Mucosa of descending colon (tissue), 3 donors: ENCODE data around the gene MOB3A. TPM values are rescaled to one million over a fixed set of nuclear protein-coding genes. Genes with fewer than 3 reads are reported as not detected.

Experiments
- ATAC-seq: fragments of 200-7000 bp; cut with Tn5 transposase; one replicate; pipeline ENCODE4 v1.9.1; 2020; ENCODE audit warnings: mild to moderate bottlenecking, moderate library complexity
- DNase-seq, 3 donors: peaks; one replicate each; pipeline ENCODE4 v3.0.0-alpha.2; 2020
- H3K36me3 ChIP-seq: fragments of 200-600 bp; one replicate; pipeline ENCODE4 v1.8.0; 2021; ENCODE audit warnings: low read depth, mild to moderate bottlenecking
- H3K4me1 ChIP-seq: fragments of 200-600 bp; one replicate; pipeline ENCODE4 v1.8.0; 2021; ENCODE audit warnings: low read depth, mild to moderate bottlenecking
- H3K4me3 ChIP-seq: fragments of 200-600 bp; one replicate; pipeline ENCODE4 v1.8.0; 2021; ENCODE audit warnings: mild to moderate bottlenecking
- H3K9me3 ChIP-seq: fragments of 200-600 bp; one replicate; pipeline ENCODE4 v1.8.0; 2021; ENCODE audit warnings: mild to moderate bottlenecking
- intact Hi-C, 2 donors: fragments of 100-400 bp; cut with DNase I in 1 of 2; cut with micrococcal nuclease in 1 of 2; formaldehyde crosslinking; loops; one replicate each; pipeline versions ENCODE4 v1.11.0 to v1.11.1; 2022; cut with DNase I, micrococcal nuclease
- total RNA-seq, 3 donors: library from RNA; stranded (reverse); fragmentation: NEBNext Ultra II Directional in 2 of 3; extraction: Animal tissue kit (Norgen Biotek cat#: 25700) in 2 of 3; gene quantifications; one replicate each; pipeline versions ENCODE4 v1.2.1 to v1.2.4, GENCODE V29; 2021 to 2023
- TF ChIP-seq, protein P1 (sequence below): fragments of 200-600 bp; IDR thresholded peaks from one replicate; pipeline ENCODE4 v1.8.0; 2022; ENCODE audit warnings: antibody characterized with exemption, mild to moderate bottlenecking
- donor health status: DM: no; HTN: no; CAD: no; lungs with moderate emphysema.
- donor health status: DM: no; HTN: no; CAD: no.
- donor health status: DM: no; HTN: yes; CAD: no.

MOB3A gene
- total RNA-seq, 3 donors from 2014 or later = 39.8 to 76.8 (median 43.7) TPM

GRCh38 chr19:2046046-2046907 lies 49.8 kb downstream of the MOB3A start:
- Histone ChIP-seq H3K9me3 (no peaks in the 10 kb centered on the region), H3K36me3 (no peaks in the 10 kb centered on the region), H3K4me1 (peaks cover 70% of the 10 kb centered on the region), H3K4me3 (no peak overlapping the region)
- TF ChIP-seq, protein P1, sequence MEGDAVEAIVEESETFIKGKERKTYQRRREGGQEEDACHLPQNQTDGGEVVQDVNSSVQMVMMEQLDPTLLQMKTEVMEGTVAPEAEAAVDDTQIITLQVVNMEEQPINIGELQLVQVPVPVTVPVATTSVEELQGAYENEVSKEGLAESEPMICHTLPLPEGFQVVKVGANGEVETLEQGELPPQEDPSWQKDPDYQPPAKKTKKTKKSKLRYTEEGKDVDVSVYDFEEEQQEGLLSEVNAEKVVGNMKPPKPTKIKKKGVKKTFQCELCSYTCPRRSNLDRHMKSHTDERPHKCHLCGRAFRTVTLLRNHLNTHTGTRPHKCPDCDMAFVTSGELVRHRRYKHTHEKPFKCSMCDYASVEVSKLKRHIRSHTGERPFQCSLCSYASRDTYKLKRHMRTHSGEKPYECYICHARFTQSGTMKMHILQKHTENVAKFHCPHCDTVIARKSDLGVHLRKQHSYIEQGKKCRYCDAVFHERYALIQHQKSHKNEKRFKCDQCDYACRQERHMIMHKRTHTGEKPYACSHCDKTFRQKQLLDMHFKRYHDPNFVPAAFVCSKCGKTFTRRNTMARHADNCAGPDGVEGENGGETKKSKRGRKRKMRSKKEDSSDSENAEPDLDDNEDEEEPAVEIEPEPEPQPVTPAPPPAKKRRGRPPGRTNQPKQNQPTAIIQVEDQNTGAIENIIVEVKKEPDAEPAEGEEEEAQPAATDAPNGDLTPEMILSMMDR = no peak
- intact Hi-C loops = no loop called here
- ATAC-seq (no peak), DNase-seq (peak in 2 of 3 donors; percentile 40 to 58)

DNA sequence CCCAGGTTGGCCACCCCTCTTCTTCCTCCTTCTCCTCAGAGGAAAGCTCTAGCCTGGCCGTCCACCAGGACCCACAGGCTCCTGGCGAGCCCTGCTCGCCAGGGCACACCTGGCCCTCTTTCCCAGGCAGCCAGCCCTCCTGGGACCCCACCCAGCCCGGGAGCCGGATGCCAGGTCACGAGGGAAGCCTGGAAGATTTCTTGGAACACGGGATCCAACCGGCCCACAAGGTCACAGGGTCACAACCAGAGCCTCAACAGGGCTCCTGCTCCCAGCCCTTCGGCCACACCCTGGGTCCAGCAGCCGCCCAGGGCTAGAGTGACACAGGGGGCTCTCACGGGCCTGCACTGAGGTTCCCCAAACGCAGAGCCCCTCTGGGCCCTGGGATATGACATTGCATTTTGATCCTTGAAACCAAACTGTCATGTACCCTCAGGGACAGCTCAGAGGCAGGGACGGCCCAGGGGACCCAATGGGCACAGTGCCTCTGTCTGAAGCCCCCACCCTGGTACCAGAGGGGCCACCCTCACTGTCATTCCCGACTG lies 50.6 kb downstream of the MOB3A start:
- H3K4me1 ChIP-seq = peaks cover 71% of the 10 kb centered on the region
- H3K9me3 ChIP-seq = no peaks in the 10 kb centered on the region
- DNase-seq (peak in 1 of 3 donors; percentile 41), ATAC-seq (no peak)
- intact Hi-C loops = no loop called here
- no peak overlapping the region for H3K4me3 ChIP-seq
- TF ChIP-seq, protein P1 = no peak
- peaks cover 3% of the 10 kb centered on the region for H3K36me3 ChIP-seq

DNA sequence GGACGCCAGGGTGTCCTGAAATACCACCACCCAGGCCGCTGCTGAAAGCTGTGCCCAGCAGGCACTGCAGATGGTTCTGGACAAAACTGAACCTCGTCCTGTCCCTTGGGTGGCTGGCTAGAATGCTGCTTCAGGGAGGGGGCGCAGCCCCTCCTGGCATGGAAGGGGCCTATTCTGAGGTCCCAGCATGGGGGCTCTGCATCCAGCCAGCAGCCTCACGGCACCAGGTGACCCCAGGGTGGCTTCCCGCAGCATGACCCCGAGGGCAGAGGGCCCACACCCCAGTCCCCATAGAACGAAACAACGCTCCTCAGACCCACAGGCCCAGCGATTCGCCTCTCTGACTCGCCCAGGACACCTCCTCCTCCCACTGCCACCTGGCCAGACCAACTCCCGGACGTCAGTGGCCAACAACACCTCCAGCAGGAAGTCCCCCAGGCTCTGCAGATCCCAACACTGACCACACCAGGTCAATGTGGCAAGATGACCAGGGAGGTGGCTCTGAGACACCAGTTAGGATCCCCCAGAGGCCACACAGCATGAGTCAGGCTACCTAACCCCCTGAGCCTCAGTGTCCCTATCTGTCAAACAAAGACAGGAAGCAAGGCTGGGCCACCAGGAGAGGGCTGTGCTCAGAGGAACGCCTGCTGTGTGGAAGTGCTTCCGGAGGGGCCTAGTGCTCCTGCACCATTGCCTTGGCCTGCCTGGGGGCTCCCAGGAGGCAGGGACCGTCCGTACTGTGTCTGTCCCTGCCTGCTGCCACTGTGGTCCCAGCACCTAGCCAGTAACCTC lies 51.2 kb downstream of the MOB3A start:
- peaks cover 74% of the 10 kb centered on the region for H3K4me1 ChIP-seq
- intact Hi-C loops = no loop called here
- peak in 2 of 3 donors; percentile 28 to 56 for DNase-seq
- H3K36me3 ChIP-seq = peaks cover 10% of the 10 kb centered on the region
- TF ChIP-seq, protein P1 = no peak
- no peaks in the 10 kb centered on the region for H3K9me3 ChIP-seq
- no peak overlapping the region for H3K4me3 ChIP-seq
- ATAC-seq = no peak

- no peak for ATAC-seq
- Histone ChIP-seq H3K36me3 (peaks cover 10% of the 10 kb centered on the region), H3K4me3 (no peak overlapping the region), H3K4me1 (peaks cover 69% of the 10 kb centered on the region), H3K9me3 (no peaks in the 10 kb centered on the region)
- TF ChIP-seq, protein P1 = no peak
- intact Hi-C loops = no loop called here
- peak in 2 of 3 donors; percentile 44 to 67 for DNase-seq
Observed at GRCh38 chr19:2043961-2044708, 52.0 kb downstream of the MOB3A start.

GRCh38 chr19:2043251-2043641 lies 52.9 kb downstream of the MOB3A start:
- Histone ChIP-seq H3K9me3 (no peaks in the 10 kb centered on the region), H3K4me3 (no peak overlapping the region), H3K4me1 (peaks cover 60% of the 10 kb centered on the region), H3K36me3 (peaks cover 10% of the 10 kb centered on the region)
- ATAC-seq = no peak
- intact Hi-C loops = no loop called here
- peak in 2 of 3 donors; percentile 37 to 62 for DNase-seq
- TF ChIP-seq, protein P1 = no peak
